ENCODE measurements around the gene RIC8A. TPM values are rescaled to one million over a fixed set of nuclear protein-coding genes. Genes with fewer than 3 reads are reported as not detected.

Gene RIC8A
- total RNA-seq, 2 donors from 2014 or later: 73.8 to 87.5 TPM

DNA sequence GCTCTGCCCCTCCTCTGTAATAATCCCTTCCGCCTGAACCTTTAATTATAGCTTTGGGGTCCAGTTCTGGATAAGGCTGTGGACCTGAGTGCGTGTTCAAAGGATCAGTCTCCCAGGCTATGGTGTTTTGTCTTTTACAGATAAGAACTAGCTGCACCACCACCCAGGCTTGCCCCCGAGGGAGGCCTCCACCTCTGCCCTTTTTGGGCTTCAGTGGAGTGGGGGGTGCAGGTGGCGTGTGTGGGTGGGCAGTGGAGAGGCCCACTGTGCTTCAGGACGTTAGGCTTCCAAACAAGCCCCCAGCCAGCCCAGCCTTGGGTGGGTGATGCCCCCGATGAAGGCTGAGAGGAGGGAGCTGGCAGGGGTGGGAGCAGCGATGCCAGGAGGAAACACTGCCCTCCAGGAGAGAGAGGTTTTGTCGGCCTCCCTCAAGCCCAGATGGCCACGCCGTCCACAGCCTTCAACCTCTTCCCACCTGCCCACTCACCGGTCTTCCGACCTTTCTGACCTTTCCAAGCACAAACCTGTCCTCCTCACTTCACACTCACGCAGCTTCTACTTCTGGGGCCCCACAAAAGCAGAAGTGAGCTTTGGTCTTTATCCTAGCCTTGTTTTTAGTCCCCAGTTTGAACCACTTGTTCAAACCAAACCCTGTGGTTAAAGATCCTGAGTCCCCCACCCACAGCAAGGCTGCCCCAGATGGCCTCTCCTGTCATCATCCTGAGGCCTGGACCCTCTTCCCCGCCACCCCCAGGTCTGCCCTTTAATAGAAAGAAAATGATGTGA lies 49.6 kb downstream of the RIC8A start:
- no peak for DNase-seq (ENCODE audit: low spot score)
- intact Hi-C loops (cut with DNase I): no loop called here

DNA sequence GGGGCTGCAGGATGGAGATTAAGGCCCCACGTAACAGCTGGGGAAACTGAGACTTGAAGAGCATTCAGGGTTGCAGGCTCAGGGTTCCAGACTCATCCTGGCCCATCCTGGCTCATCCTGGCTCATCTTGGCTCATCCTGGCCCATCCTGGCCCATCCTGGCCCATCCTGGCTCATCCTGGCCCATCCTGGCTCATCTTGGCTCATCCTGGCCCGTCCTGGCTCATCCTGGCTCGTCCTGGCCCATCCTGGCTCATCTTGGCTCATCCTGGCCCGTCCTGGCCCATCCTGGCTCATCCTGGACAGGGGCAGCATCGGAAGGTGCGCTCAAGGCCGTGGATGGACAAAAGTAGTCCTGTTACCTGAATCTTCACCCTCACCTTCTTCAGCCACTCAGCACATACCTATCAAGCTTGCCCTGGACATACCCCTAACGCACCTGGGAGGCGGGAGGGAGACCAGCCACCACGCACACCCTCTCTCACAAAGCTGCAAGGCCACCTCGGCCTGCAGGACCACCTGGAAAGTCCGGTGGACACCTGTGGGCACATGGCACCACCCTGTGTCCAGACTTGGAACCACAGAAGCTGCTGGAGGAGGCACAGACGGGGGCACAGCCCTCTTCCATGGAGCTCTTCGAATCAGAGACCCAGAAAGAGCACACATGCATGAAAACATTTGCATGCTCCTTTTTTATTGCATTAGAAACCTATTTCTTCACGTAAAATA lies 50.4 kb downstream of the RIC8A start:
- intact Hi-C loops (cut with DNase I): no loop called here
- DNase-seq (ENCODE audit: low spot score): no peak

DNA sequence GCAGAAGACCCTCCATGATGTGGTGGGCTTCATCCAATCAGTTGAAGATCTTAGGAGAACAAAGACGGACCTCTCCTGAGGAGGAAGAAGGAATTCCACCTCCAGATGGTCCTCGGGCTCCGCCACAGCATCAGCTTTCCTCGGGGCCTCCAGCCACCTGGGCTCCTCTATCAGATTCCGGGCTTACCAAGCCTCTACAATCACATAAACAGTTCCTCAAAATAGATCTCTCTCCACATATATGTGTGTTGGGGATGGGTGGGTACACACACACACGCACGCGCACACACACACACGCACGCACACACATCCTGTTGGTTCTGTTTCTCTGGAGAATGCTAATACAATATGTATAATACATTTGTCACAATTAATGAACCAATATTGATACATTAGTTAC lies 51.9 kb downstream of the RIC8A start:
- DNase-seq (ENCODE audit: low spot score): no peak
- intact Hi-C loops (cut with DNase I): no loop called here

DNA sequence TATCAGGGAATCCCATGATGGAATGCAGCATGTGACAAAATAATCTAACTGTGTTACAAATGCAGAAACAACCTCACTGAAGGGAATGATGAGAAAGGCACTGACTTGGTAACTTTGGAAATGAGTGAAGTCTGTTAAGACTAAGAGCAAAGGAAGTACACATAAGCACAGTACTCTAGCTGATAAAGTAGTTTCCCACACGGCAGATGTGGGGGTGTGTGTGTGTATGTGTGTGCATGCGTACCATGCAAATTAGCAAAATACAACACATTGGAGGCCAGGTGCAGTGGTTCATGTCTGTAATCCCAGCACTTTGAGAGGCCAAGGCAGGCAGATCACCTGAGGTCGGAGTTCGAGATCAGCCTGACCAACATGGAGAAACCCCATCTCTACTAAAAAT lies 54.1 kb downstream of the RIC8A start:
- intact Hi-C loops (cut with DNase I): loop anchor here in 1 of 2 donors (10.0 kb wide), 1 partner anchor 123 kb away; no protein-coding TSS in a partner anchor
- no peak for DNase-seq (ENCODE audit: low spot score)

Other genes starting within 250 kb of the RIC8A start
- gene SCGB1C1, start 14.6 kb upstream of the RIC8A start, total RNA-seq: not detected
- 10 to 100 TPM; 37.5 to 39.1 TPM for gene BET1L, start 309 bp upstream of the RIC8A start, total RNA-seq
- gene SIRT3, start 28.6 kb downstream of the RIC8A start, total RNA-seq: 10 to 100 TPM in 1 of 2 donors, 1 to 10 TPM in 1; 9.1 to 13.3 TPM
- gene PSMD13, start 29.3 kb downstream of the RIC8A start, total RNA-seq: 10 to 100 TPM; 83.2 to 89.6 TPM
- gene NLRP6, start 70.7 kb downstream of the RIC8A start, total RNA-seq: under 1 TPM; 0.38 to 0.42 TPM
- 10 to 100 TPM; 18.8 to 20.7 TPM for gene PGGHG, start 81.4 kb downstream of the RIC8A start, total RNA-seq
- gene IFITM5, start 91.8 kb downstream of the RIC8A start, total RNA-seq: not detected
- gene IFITM2, start 100.1 kb downstream of the RIC8A start, total RNA-seq: 100 to 1,000 TPM; 647 to 724 TPM
- gene IFITM1, start 106.3 kb downstream of the RIC8A start, total RNA-seq: 100 to 1,000 TPM; 205 to 275 TPM
- 1,000 to 10,000 TPM; 1,080 to 1,276 TPM for gene IFITM3, start 113.2 kb downstream of the RIC8A start, total RNA-seq
- gene B4GALNT4, start 161.8 kb downstream of the RIC8A start, total RNA-seq: 1 to 10 TPM in 1 of 2 donors, under 1 TPM in 1; 0.52 to 1.8 TPM
- gene PKP3, start 186.5 kb downstream of the RIC8A start, total RNA-seq: under 1 TPM in 1 of 2 donors, not detected in 1; 0.10 TPM
- 10 to 100 TPM; 30.7 to 45.2 TPM for gene SIGIRR, start 207.3 kb downstream of the RIC8A start, total RNA-seq
- gene ANO9, start 234.3 kb downstream of the RIC8A start, total RNA-seq: under 1 TPM; 0.57 to 0.93 TPM
- 10 to 100 TPM; 16.3 to 16.7 TPM for gene PTDSS2, start 242.6 kb downstream of the RIC8A start, total RNA-seq